Measurements from ENCODE around the gene THUMPD1.

DNA sequence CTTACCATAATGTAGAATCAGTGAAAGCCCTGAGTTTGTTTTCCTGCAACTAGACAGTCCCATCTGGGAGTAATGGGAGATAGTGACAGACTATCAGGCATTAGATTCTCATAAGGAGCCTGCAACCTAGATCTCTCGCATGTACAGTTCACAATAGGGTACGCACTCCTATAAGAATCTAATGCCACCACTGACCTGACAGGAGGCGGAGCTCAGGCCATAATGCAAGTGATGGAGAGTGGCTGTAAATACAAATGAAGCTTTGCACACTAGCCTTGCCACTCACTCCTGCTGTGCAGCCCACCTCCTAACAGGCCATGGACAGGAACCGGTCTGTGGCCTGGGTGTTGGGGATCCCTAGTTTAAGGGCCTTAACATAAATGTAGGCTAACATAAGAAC, 21.4 kb downstream of the THUMPD1 start:
- TF ChIP-seq EZH2phosphoT487 (IDR thresholded peaks at IDR 0.05; ENCODE audit: borderline replicate concordance, low read length) = no peak
- TF ChIP-seq, protein P1, sequence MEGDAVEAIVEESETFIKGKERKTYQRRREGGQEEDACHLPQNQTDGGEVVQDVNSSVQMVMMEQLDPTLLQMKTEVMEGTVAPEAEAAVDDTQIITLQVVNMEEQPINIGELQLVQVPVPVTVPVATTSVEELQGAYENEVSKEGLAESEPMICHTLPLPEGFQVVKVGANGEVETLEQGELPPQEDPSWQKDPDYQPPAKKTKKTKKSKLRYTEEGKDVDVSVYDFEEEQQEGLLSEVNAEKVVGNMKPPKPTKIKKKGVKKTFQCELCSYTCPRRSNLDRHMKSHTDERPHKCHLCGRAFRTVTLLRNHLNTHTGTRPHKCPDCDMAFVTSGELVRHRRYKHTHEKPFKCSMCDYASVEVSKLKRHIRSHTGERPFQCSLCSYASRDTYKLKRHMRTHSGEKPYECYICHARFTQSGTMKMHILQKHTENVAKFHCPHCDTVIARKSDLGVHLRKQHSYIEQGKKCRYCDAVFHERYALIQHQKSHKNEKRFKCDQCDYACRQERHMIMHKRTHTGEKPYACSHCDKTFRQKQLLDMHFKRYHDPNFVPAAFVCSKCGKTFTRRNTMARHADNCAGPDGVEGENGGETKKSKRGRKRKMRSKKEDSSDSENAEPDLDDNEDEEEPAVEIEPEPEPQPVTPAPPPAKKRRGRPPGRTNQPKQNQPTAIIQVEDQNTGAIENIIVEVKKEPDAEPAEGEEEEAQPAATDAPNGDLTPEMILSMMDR (IDR thresholded peaks at IDR 0.05; ENCODE audit: low read depth, low read length, poor library complexity, severe bottlenecking) = no peak
